Tibial nerve (tissue), 4 donors: ENCODE results near the gene PVRIG.
"Not testable (repeated sequence)": the region's sequence is repeated elsewhere in the genome, so short reads cannot be mapped to it uniquely, and the experiment has no call there.

ENCODE experiments used
- CTCF ChIP-seq, 5 experiments: fragments of 200-600 bp in 3 of 5; fragments of 450-650 bp in 2 of 5; sonication (generic) in 3 of 5; IDR thresholded peaks; one replicate each; pipeline ENCODE4 v1.5.1; 2016 to 2019; ENCODE audit warnings: antibody characterized with exemption in 5 of 5, mild to moderate bottlenecking in 3 of 5, moderate library complexity in 2 of 5
- EP300 ChIP-seq, 2 donors: sonication (generic); formaldehyde crosslinking; IDR thresholded peaks; one replicate each; pipeline ENCODE4 v1.6.1; 2017; ENCODE audit warnings: antibody characterized with exemption in 2 of 2, mild to moderate bottlenecking in 1 of 2
- POLR2A ChIP-seq, 2 donors: fragments of 450-650 bp; IDR thresholded peaks; one replicate each; pipeline ENCODE4 v1.6.1; 2017; ENCODE audit warnings: antibody characterized with exemption in 2 of 2, mild to moderate bottlenecking in 2 of 2, moderate library complexity in 2 of 2

- not testable (repeated sequence) for TF ChIP-seq CTCF, EP300, POLR2A (IDR thresholded peaks at IDR 0.05)
These were observed 5.1 kb downstream of the PVRIG start for GRCh38 chr7:100224891-100225290.
